Progenitor cell of endocrine pancreas (in vitro differentiated cells): ENCODE results near the gene INSM1. TPM values are rescaled to one million over a fixed set of nuclear protein-coding genes. Genes with fewer than 3 reads are reported as not detected.

ENCODE experiments used
- DNase-seq: peaks from one replicate; pipeline ENCODE4 v3.0.0; 2021; ENCODE audit warnings: low spot score; ENCODE audit not compliant: unreplicated experiment
- H3K27ac Mint-ChIP-seq: 2 replicates; pipeline ENCODE4 v1.8.0; 2021; ENCODE audit warnings: mild to moderate bottlenecking, moderate library complexity, mixed read lengths
- H3K27me3 Mint-ChIP-seq: 2 replicates; pipeline ENCODE4 v1.8.0; 2021; ENCODE audit warnings: mixed read lengths
- H3K36me3 Mint-ChIP-seq: 2 replicates; pipeline ENCODE4 v1.8.0; 2022; ENCODE audit warnings: mixed read lengths; ENCODE audit not compliant: insufficient read depth
- H3K4me1 Mint-ChIP-seq: 2 replicates; pipeline ENCODE4 v1.8.0; 2021; ENCODE audit warnings: low read depth, mixed read lengths
- H3K4me3 Mint-ChIP-seq: 2 replicates; pipeline ENCODE4 v1.8.0; 2021; ENCODE audit warnings: low read depth, mild to moderate bottlenecking, moderate library complexity, mixed read lengths
- H3K9me3 Mint-ChIP-seq: 2 replicates; pipeline ENCODE4 v1.8.0; 2021; ENCODE audit warnings: low read depth, mixed read lengths
- total RNA-seq: library from RNA; stranded (reverse); gene quantifications from 2 replicates; pipeline ENCODE4 v1.2.1, GENCODE V29; 2021
- TF ChIP-seq, protein P1 (sequence below): fragments of 200-600 bp; sonication (generic); IDR thresholded peaks from one replicate; pipeline ENCODE4 v1.5.0; 2021; ENCODE audit warnings: antibody characterized with exemption, mild to moderate bottlenecking; ENCODE audit not compliant: unreplicated experiment

INSM1 gene
- total RNA-seq, 1 donor from 2014 or later = 46.1 TPM

DNA sequence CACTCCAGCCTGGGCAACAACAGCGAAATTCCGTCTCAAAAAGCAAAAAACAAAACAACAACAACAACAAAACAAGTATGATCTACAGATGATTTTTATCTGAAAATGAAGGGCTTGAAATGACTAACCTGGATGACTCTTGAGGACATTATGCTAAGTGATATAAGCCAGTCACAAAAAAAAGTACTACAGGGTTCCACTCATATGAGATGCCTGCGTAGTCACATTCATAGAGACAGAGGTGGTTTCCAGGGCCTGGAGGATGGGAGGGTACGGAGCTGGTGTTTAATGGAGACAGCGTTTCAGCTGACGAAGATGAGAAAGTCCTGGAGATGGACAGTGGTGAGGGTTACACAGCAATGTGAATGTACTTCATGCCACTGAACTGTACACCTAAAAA lies 8.3 kb upstream of the INSM1 start:
- Mint-ChIP-seq H3K9me3 (peaks cover 2% of the 10 kb centered on the region), H3K36me3 (no peaks in the 10 kb centered on the region), H3K27me3 (peaks cover 56% of the 10 kb centered on the region), H3K4me1 (peaks cover 13% of the 10 kb centered on the region), H3K27ac (no peak overlapping the region), H3K4me3 (no peak overlapping the region)
- no peak for DNase-seq
- TF ChIP-seq, protein P1, sequence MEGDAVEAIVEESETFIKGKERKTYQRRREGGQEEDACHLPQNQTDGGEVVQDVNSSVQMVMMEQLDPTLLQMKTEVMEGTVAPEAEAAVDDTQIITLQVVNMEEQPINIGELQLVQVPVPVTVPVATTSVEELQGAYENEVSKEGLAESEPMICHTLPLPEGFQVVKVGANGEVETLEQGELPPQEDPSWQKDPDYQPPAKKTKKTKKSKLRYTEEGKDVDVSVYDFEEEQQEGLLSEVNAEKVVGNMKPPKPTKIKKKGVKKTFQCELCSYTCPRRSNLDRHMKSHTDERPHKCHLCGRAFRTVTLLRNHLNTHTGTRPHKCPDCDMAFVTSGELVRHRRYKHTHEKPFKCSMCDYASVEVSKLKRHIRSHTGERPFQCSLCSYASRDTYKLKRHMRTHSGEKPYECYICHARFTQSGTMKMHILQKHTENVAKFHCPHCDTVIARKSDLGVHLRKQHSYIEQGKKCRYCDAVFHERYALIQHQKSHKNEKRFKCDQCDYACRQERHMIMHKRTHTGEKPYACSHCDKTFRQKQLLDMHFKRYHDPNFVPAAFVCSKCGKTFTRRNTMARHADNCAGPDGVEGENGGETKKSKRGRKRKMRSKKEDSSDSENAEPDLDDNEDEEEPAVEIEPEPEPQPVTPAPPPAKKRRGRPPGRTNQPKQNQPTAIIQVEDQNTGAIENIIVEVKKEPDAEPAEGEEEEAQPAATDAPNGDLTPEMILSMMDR = no peak

DNA sequence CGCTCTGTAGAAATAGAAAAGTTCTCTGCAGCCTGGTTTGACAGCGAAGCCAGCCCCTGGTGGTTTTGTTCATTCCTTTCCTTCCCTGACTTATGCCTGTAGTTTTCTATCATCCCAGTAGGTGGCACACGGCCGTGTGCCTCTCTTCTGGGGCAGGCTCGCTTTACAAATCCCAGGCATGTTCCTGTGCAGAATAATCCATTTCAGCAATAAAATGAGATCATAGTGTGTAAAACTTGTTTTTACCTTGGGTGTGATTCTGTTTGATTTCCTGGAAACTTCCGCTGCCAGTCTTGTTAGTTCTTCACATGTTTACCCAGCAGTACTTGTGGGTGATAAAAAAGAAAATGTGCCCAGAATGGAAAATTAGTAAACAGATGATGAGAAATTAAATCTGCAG lies 7.4 kb upstream of the INSM1 start:
- Mint-ChIP-seq H3K4me3 (no peak overlapping the region), H3K9me3 (no peaks in the 10 kb centered on the region), H3K27me3 (peaks cover 63% of the 10 kb centered on the region)

DNA sequence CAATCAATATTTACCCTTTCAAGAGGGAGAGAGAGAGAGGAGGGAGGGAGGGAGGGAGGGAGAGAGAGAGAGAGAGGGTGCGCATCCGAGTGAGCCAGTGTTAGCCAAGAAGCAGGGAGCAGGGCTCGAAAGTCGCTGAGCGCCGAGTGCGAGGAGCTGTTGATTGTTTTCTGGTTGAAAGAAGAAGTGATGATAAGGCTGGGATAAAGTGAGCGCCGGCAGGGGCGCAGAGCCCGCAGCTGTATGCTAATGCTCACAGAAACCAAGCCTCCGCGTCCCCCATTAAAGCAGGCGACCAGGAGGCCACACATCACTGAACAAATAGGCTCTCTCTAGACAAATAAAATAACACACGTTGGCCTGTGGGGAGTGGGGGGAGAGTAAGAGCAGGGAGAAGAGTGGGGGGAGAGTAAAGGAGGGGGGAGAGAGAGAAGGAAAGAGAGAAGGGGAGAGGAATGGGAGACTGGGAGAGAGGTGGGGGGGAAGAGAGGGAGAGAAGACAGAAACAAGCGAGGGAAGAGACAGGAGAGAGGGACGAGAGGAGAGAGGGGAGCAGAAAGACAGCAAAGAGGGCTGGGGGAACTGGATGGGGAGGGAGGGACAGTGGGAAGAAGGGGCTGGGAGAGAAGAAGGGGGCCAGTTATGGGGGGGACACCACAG lies 5.0 kb upstream of the INSM1 start:
- Mint-ChIP-seq H3K4me3 (peak overlapping the region; percentile 47), H3K27me3 (peaks cover 83% of the 10 kb centered on the region), H3K9me3 (no peaks in the 10 kb centered on the region), H3K36me3 (no peaks in the 10 kb centered on the region), H3K27ac (peak overlapping the region; percentile 12), H3K4me1 (peaks cover 20% of the 10 kb centered on the region)
- TF ChIP-seq, protein P1 = no peak
- peak; percentile 22 for DNase-seq

More for the DNA sequence above, 7.4 kb upstream of the INSM1 start:
- Mint-ChIP-seq H3K4me1 (peaks cover 15% of the 10 kb centered on the region), H3K36me3 (no peaks in the 10 kb centered on the region), H3K27ac (no peak overlapping the region)
- TF ChIP-seq, protein P1 = peak; percentile 82
- DNase-seq = peak; percentile 30

DNA sequence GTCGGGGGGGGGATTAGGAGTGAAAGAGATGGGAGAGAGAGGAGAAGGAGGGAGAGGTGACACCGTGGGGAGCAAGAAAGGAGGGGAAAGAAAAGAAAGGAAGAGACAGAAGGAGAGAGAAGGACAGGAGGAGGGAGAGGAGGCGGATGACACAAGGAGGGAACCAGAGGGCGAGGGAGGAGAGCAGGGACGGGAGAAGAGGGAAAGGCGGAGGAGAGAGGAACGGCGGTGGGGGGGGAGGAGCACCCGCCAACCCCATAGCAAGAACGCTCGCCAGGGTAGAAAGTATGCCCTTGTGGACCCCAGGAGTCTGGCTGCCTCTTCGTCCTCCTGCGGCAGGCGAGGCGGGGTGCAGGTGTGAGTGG lies 4.5 kb upstream of the INSM1 start:
- Mint-ChIP-seq H3K27me3 (peaks cover 82% of the 10 kb centered on the region), H3K9me3 (no peaks in the 10 kb centered on the region), H3K4me3 (no peak overlapping the region), H3K4me1 (peaks cover 20% of the 10 kb centered on the region), H3K36me3 (no peaks in the 10 kb centered on the region), H3K27ac (peak overlapping the region; percentile 24)
- DNase-seq = peak; percentile 16
- TF ChIP-seq, protein P1 = no peak

DNA sequence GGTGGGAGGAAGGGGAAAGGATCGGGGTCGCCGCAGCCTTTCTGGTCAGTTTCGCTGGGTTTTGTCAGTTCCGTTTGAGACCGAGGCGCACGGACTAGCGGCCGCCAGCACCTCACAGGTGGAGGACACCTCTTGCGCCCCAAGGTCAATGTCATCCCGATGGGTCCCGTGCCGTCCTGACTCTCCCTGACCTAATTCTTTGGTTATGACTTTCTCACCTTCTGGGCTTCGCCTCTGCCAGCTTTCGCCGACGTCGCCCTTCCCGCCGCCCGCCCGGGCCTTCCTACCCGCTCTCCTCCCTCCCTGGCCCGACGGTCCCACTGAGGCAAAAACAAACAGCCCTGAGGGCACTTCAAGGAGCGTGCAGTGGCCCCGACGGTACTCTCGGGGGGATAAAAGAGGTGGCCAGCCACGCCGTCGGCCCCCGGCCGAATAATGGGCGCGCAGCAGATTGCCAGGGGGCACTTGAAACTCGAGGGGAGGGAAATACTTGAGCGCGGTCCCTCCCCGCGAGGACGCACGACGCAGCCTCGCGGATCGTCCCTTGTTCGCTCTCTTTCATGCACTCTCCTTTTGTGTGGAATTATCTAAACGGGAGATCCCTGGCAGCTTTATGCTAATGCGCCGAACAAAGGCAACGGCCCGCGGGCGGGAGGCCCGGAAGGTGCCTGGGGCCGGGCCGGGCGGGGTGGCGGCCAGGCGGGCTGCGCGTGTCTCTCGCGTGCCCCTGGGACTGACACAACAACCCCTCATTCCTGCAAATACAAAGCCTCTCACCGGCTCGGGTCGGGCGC lies 3.9 kb upstream of the INSM1 start:
- Mint-ChIP-seq H3K36me3 (no peaks in the 10 kb centered on the region), H3K4me3 (peak overlapping the region; percentile 46), H3K4me1 (peaks cover 20% of the 10 kb centered on the region), H3K9me3 (no peaks in the 10 kb centered on the region), H3K27ac (no peak overlapping the region), H3K27me3 (peaks cover 77% of the 10 kb centered on the region)
- DNase-seq = no peak
- TF ChIP-seq, protein P1 = no peak
